ENCODE measurements around the gene UTP18.

Gene UTP18

DNA sequence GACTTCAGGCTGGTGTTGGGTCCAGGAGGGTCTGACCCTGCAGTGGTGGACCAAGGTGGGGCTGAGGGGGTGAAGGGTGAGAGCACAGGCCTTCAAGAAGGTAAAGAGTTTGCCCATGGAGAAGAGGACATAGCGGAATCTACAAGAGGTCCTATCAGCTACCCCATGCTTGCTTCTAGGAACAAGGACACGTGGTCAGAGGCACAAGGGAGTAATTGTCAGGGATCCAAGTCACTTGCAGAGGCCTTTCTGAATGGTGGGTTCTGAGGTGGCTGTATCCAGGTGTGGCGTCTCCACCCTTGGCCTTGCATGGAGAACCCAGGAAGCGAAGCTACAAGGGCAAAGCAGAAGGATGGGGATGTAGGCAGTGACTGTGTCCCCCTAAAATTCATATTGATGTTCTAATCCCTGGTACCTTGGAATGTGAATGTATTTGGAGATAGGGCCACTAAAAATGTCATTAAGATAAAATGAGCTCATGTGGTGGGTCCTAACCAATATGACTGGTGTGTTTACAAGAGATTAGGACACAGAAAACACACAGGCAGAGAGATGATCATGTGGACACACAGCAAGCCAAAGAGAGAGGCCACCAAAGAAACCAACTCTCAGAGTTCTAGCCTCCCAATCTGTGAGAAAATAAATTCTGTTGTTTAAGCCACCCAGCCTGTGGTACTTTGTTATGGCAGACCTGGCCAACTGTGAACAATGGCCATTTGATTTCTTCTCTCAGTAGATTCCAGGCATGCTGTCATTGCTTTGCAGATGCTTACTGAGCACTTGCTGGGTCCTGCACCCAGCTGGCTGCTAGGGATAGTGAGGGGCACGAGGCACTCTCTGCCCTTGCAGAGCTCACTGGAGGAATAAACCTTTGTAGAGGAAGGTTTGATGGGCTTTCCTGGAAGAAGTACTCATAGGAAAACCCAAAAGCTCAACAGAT lies 75.8 kb downstream of the UTP18 start:
- no peak for DNase-seq

DNA sequence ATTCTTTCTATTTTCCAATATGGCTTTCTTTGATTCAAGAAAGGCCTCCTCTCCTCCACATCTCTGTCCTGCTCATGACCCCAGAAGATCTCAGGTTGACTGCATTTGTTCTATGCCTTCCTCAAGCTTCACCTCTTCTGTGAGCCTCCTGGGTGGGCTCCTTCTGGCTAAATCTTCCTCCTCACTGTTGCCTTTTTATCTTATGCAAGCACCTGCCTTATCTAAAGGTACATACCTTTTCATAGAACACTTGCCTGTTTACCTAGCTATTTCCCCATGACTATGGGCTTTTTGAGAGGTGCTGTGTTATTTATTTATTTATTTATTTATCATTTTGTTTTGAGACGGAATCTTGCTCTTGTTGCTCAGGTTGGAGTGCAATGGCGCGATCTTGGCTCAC lies 81.1 kb downstream of the UTP18 start:
- DNase-seq = no peak

DNA sequence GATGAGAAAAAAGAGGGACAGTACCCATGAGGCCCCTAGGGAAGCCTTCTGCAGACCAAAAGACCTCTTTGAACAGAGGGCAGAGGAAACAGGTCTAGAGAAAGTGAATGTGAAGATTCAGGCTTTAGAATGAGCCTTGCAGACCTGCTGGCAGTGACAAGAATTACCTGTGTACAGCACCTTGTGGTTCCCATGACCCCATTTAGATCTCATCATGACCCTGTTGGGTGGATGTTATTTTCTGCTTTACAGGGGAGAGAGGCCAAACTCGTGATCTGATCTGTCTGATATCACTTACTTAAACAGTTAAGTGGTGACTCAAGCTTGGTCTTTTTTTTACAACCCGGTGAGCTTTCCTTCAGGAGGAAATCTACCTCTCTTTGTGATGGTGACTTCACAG lies 81.9 kb downstream of the UTP18 start:
- DNase-seq = no peak

DNA sequence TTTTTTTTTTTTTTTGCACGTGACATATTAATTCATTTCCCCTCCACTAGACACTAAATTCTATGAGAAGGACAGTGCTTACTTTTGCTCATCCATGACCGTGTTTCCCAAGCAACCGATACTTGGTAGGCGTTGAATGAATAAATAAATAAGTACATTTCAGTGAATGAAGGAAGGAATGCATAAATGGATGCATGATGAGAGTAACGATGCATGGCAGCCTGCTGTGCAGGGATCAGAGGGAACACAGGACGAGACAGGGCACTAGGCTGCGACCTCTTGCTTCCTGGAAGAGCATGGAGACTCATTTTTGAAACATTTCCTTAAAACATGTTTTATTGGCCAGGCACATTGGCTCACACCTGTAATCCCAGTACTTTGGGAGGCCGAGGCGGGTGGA lies 84.2 kb downstream of the UTP18 start:
- DNase-seq = no peak

DNA sequence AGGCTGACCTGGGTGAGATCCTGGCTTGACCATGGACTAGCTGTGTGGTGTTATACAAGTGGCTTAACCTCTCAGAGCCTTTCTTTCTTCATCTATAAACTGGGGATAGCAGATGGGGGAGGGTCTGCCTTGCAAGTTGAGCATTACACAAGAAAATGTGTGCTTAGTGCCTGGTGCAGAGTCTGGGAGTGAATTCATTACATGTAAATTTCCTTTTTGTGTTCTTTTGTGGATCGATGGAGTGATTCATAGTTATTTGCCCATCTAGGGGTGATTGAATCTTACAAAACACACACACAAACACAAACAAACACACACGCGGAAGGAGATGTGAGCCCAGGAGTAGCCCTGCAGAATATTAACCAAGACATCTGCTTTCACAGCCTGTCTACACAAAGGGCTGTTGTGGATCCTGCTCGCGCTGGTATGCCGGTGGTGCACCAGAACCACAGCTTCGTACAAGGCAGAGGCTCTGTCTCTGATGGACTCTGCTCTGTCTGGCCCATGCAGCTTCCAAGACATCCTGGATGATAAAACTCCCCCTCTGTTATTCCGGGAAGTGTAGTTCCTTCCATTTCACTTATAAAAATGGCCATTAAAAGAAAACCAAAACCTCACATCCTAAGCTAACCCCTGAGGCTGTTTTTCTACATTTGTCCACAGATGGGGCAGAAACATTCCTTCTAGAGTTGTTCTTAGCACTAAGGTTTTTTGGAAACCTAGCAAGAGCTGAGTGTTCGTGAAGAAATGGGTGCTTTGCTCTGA lies 86.1 kb downstream of the UTP18 start:
- no peak for DNase-seq

Measured in NCI-H1436 treated with DMSO at 0.1 percent for 48 hours (cell line).